Measurements from ENCODE around the gene ACYP1.
"Not testable (repeated sequence)": the region's sequence is repeated elsewhere in the genome, so short reads cannot be mapped to it uniquely, and the experiment has no call there.

The ACYP1 gene

GRCh38 chr14:75068294-75069120, 4.7 kb upstream of the ACYP1 start:
- Histone ChIP-seq H3K4me2 (ENCODE audit: low read length) (peak overlapping the region; percentile 49), H3K4me1 (ENCODE audit: control insufficient read depth, low read depth, low read length) (peaks cover 2% of the 10 kb centered on the region), H3K27ac (ENCODE audit: low read depth, low read length) (peak overlapping the region; percentile 81), H4K5ac (ENCODE audit: low read length) (no peak overlapping the region), H3K79me1 (ENCODE audit: low read length) (peaks cover 2% of the 10 kb centered on the region), H3K27me3 (ENCODE audit: insufficient read depth, low read length, poor library complexity) (no peaks in the 10 kb centered on the region), H2BK5ac (ENCODE audit: low read length) (peak overlapping the region; percentile 27), H2BK15ac (replicated peaks; ENCODE audit: low read depth) (no peak overlapping the region), H3K56ac (ENCODE audit: low read length) (peak overlapping the region; percentile 95), H3K23ac (ENCODE audit: low read length) (no peak overlapping the region), H3K18ac (ENCODE audit: low read length) (peak overlapping the region; percentile 78), H2AK5ac (ENCODE audit: low read length) (no peak overlapping the region), H3K79me2 (ENCODE audit: control insufficient read depth, insufficient read depth, low read length) (no peaks in the 10 kb centered on the region), H2BK120ac (ENCODE audit: low read depth, low read length) (peak overlapping the region; percentile 64), H3K4me3 (ENCODE audit: low read length) (peak overlapping the region; percentile 45), H3K36me3 (ENCODE audit: control insufficient read depth, insufficient read depth, low read length) (no peaks in the 10 kb centered on the region), H4K8ac (ENCODE audit: low read depth, low read length) (no peak overlapping the region), H3K9ac (ENCODE audit: low read length) (peak overlapping the region; percentile 94), H3K4ac (ENCODE audit: low read depth, low read length) (no peak overlapping the region)
- WGBS (ENCODE audit: extremely low coverage, insufficient coverage, low lambda C conversion rate) = no CpG with 5 or more reads among the region's 15 CpGs
- peak; percentile 33 for DNase-seq

- not testable (repeated sequence) for H3K4me2 ChIP-seq (ENCODE audit: low read length); H3K79me2 ChIP-seq (ENCODE audit: control insufficient read depth, insufficient read depth, low read length); H3K4ac ChIP-seq (ENCODE audit: low read depth, low read length); H4K8ac ChIP-seq (ENCODE audit: low read depth, low read length); H4K5ac ChIP-seq (ENCODE audit: low read length); H3K23ac ChIP-seq (ENCODE audit: low read length); H2BK15ac ChIP-seq (replicated peaks; ENCODE audit: low read depth); H3K18ac ChIP-seq (ENCODE audit: low read length); H2AK5ac ChIP-seq (ENCODE audit: low read length); H3K27ac ChIP-seq (ENCODE audit: low read depth, low read length); H3K27me3 ChIP-seq (ENCODE audit: insufficient read depth, low read length, poor library complexity); H3K4me3 ChIP-seq (ENCODE audit: low read length); H2BK5ac ChIP-seq (ENCODE audit: low read length); H3K79me1 ChIP-seq (ENCODE audit: low read length); DNase-seq; H3K4me1 ChIP-seq (ENCODE audit: control insufficient read depth, low read depth, low read length); H3K36me3 ChIP-seq (ENCODE audit: control insufficient read depth, insufficient read depth, low read length); H2BK120ac ChIP-seq (ENCODE audit: low read depth, low read length)
- WGBS (ENCODE audit: extremely low coverage, insufficient coverage, low lambda C conversion rate) = no CpG with 5 or more reads among the region's 4 CpGs
- H3K9ac ChIP-seq (ENCODE audit: low read length) = peak overlapping the region; percentile 35
- H3K56ac ChIP-seq (ENCODE audit: low read length) = peak overlapping the region; percentile 95
Measured at GRCh38 chr14:75067765-75068164, 3.9 kb upstream of the ACYP1 start.

GRCh38 chr14:75067212-75067611, 3.4 kb upstream of the ACYP1 start:
- no peak overlapping the region for H3K56ac ChIP-seq (ENCODE audit: low read length)
- no peak overlapping the region for H3K9ac ChIP-seq (ENCODE audit: low read length)
- no peak for DNase-seq
- no peak overlapping the region for H3K23ac ChIP-seq (ENCODE audit: low read length)
- H3K4me2 ChIP-seq (ENCODE audit: low read length) = no peak overlapping the region
- H3K4ac ChIP-seq (ENCODE audit: low read depth, low read length) = no peak overlapping the region
- H3K79me1 ChIP-seq (ENCODE audit: low read length) = peaks cover 5% of the 10 kb centered on the region
- H2BK120ac ChIP-seq (ENCODE audit: low read depth, low read length) = no peak overlapping the region
- no peak overlapping the region for H3K4me3 ChIP-seq (ENCODE audit: low read length)
- H4K8ac ChIP-seq (ENCODE audit: low read depth, low read length) = no peak overlapping the region
- no peak overlapping the region for H2BK15ac ChIP-seq (replicated peaks; ENCODE audit: low read depth)
- H2BK5ac ChIP-seq (ENCODE audit: low read length) = no peak overlapping the region
- no peaks in the 10 kb centered on the region for H3K36me3 ChIP-seq (ENCODE audit: control insufficient read depth, insufficient read depth, low read length)
- WGBS (ENCODE audit: extremely low coverage, insufficient coverage, low lambda C conversion rate) = no CpG with 5 or more reads among the region's 1 CpG
- H3K18ac ChIP-seq (ENCODE audit: low read length) = no peak overlapping the region
- H2AK5ac ChIP-seq (ENCODE audit: low read length) = no peak overlapping the region
- no peaks in the 10 kb centered on the region for H3K79me2 ChIP-seq (ENCODE audit: control insufficient read depth, insufficient read depth, low read length)
- no peak overlapping the region for H4K5ac ChIP-seq (ENCODE audit: low read length)
- H3K4me1 ChIP-seq (ENCODE audit: control insufficient read depth, low read depth, low read length) = peaks cover 2% of the 10 kb centered on the region
- H3K27me3 ChIP-seq (ENCODE audit: insufficient read depth, low read length, poor library complexity) = no peaks in the 10 kb centered on the region
- no peak overlapping the region for H3K27ac ChIP-seq (ENCODE audit: low read depth, low read length)

- Histone ChIP-seq H2BK120ac (ENCODE audit: low read depth, low read length) (no peak overlapping the region), H3K23ac (ENCODE audit: low read length) (no peak overlapping the region), H3K27me3 (ENCODE audit: insufficient read depth, low read length, poor library complexity) (no peaks in the 10 kb centered on the region), H3K18ac (ENCODE audit: low read length) (no peak overlapping the region), H3K79me1 (ENCODE audit: low read length) (peaks cover 5% of the 10 kb centered on the region), H3K36me3 (ENCODE audit: control insufficient read depth, insufficient read depth, low read length) (no peaks in the 10 kb centered on the region), H2BK5ac (ENCODE audit: low read length) (no peak overlapping the region), H3K4me1 (ENCODE audit: control insufficient read depth, low read depth, low read length) (peaks cover 2% of the 10 kb centered on the region), H3K27ac (ENCODE audit: low read depth, low read length) (no peak overlapping the region), H3K9ac (ENCODE audit: low read length) (no peak overlapping the region), H3K4me2 (ENCODE audit: low read length) (no peak overlapping the region), H2BK15ac (replicated peaks; ENCODE audit: low read depth) (no peak overlapping the region), H3K56ac (ENCODE audit: low read length) (no peak overlapping the region), H4K5ac (ENCODE audit: low read length) (no peak overlapping the region), H3K4ac (ENCODE audit: low read depth, low read length) (no peak overlapping the region), H2AK5ac (ENCODE audit: low read length) (no peak overlapping the region), H3K4me3 (ENCODE audit: low read length) (no peak overlapping the region), H3K79me2 (ENCODE audit: control insufficient read depth, insufficient read depth, low read length) (no peaks in the 10 kb centered on the region), H4K8ac (ENCODE audit: low read depth, low read length) (no peak overlapping the region)
- WGBS (ENCODE audit: extremely low coverage, insufficient coverage, low lambda C conversion rate) = no CpG with 5 or more reads among the region's 3 CpGs
- no peak for DNase-seq
Measured at GRCh38 chr14:75066691-75067090, 2.9 kb upstream of the ACYP1 start.

GRCh38 chr14:75064205-75064567, 362 bp upstream of the ACYP1 start:
- peak overlapping the region; percentile 75 for H3K4me2 ChIP-seq (ENCODE audit: low read length)
- H3K4ac ChIP-seq (ENCODE audit: low read depth, low read length) = no peak overlapping the region
- no peak overlapping the region for H2BK120ac ChIP-seq (ENCODE audit: low read depth, low read length)
- peaks cover 2% of the 10 kb centered on the region for H3K4me1 ChIP-seq (ENCODE audit: control insufficient read depth, low read depth, low read length)
- peak overlapping the region; percentile 48 for H3K9ac ChIP-seq (ENCODE audit: low read length)
- H3K36me3 ChIP-seq (ENCODE audit: control insufficient read depth, insufficient read depth, low read length) = no peaks in the 10 kb centered on the region
- no peaks in the 10 kb centered on the region for H3K79me2 ChIP-seq (ENCODE audit: control insufficient read depth, insufficient read depth, low read length)
- peak overlapping the region; percentile 73 for H3K56ac ChIP-seq (ENCODE audit: low read length)
- no peak overlapping the region for H4K5ac ChIP-seq (ENCODE audit: low read length)
- no peak overlapping the region for H2BK15ac ChIP-seq (replicated peaks; ENCODE audit: low read depth)
- no peak overlapping the region for H2AK5ac ChIP-seq (ENCODE audit: low read length)
- H3K27me3 ChIP-seq (ENCODE audit: insufficient read depth, low read length, poor library complexity) = no peaks in the 10 kb centered on the region
- H3K18ac ChIP-seq (ENCODE audit: low read length) = no peak overlapping the region
- no peak overlapping the region for H3K4me3 ChIP-seq (ENCODE audit: low read length)
- WGBS (ENCODE audit: extremely low coverage, insufficient coverage, low lambda C conversion rate) = no CpG with 5 or more reads among the region's 8 CpGs
- no peak overlapping the region for H4K8ac ChIP-seq (ENCODE audit: low read depth, low read length)
- no peak for DNase-seq
- no peak overlapping the region for H2BK5ac ChIP-seq (ENCODE audit: low read length)
- no peak overlapping the region for H3K27ac ChIP-seq (ENCODE audit: low read depth, low read length)
- H3K79me1 ChIP-seq (ENCODE audit: low read length) = peaks cover 5% of the 10 kb centered on the region
- H3K23ac ChIP-seq (ENCODE audit: low read length) = no peak overlapping the region

GRCh38 chr14:75063013-75063412, 811 bp downstream of the ACYP1 start:
- no peak overlapping the region for H3K4ac ChIP-seq (ENCODE audit: low read depth, low read length)
- H3K79me1 ChIP-seq (ENCODE audit: low read length) = peaks cover 3% of the 10 kb centered on the region
- peak overlapping the region; percentile 90 for H3K4me3 ChIP-seq (ENCODE audit: low read length)
- peak overlapping the region; percentile 94 for H3K56ac ChIP-seq (ENCODE audit: low read length)
- no peaks in the 10 kb centered on the region for H3K36me3 ChIP-seq (ENCODE audit: control insufficient read depth, insufficient read depth, low read length)
- no peak overlapping the region for H3K27ac ChIP-seq (ENCODE audit: low read depth, low read length)
- H2BK120ac ChIP-seq (ENCODE audit: low read depth, low read length) = no peak overlapping the region
- H3K79me2 ChIP-seq (ENCODE audit: control insufficient read depth, insufficient read depth, low read length) = no peaks in the 10 kb centered on the region
- H4K5ac ChIP-seq (ENCODE audit: low read length) = no peak overlapping the region
- no peak overlapping the region for H3K23ac ChIP-seq (ENCODE audit: low read length)
- H3K27me3 ChIP-seq (ENCODE audit: insufficient read depth, low read length, poor library complexity) = no peaks in the 10 kb centered on the region
- H3K18ac ChIP-seq (ENCODE audit: low read length) = no peak overlapping the region
- H4K8ac ChIP-seq (ENCODE audit: low read depth, low read length) = no peak overlapping the region
- peak overlapping the region; percentile 95 for H3K4me2 ChIP-seq (ENCODE audit: low read length)
- H2BK5ac ChIP-seq (ENCODE audit: low read length) = no peak overlapping the region
- peak overlapping the region; percentile 74 for H3K9ac ChIP-seq (ENCODE audit: low read length)
- no CpG with 5 or more reads among the region's 5 CpGs for WGBS (ENCODE audit: extremely low coverage, insufficient coverage, low lambda C conversion rate)
- H2BK15ac ChIP-seq (replicated peaks; ENCODE audit: low read depth) = no peak overlapping the region
- DNase-seq = no peak
- peaks cover 2% of the 10 kb centered on the region for H3K4me1 ChIP-seq (ENCODE audit: control insufficient read depth, low read depth, low read length)
- no peak overlapping the region for H2AK5ac ChIP-seq (ENCODE audit: low read length)
